Measurements from ENCODE around the gene FPGS. TPM values are rescaled to one million over a fixed set of nuclear protein-coding genes. Genes with fewer than 3 reads are reported as not detected.
A peak's percentile ranks its signal among the peaks of the same experiment; 100 is the strongest.

The FPGS gene
- total RNA-seq, 2 donors from 2014 or later = 31.6 to 55.1 TPM

GRCh38 chr9:127771570-127772189 is 31.0 kb upstream of the FPGS start:
- Histone ChIP-seq H3K27ac (no peak overlapping the region), H3K9ac (ENCODE audit: low read depth in 2 of 2, low read length in 2 of 2) (no peak overlapping the region)
- intact Hi-C loops (cut with DNase I) = no loop called here

GRCh38 chr9:127772603-127773002 is 30.1 kb upstream of the FPGS start:
- peaks cover 7% of the 10 kb centered on the region for H3K4me1 ChIP-seq
- no peak for TF ChIP-seq CTCF (IDR thresholded peaks at IDR 0.05)

More at GRCh38 chr9:127771570-127772189, 31.0 kb upstream of the FPGS start:
- Histone ChIP-seq H3K4me1 (peaks cover 7% of the 10 kb centered on the region), H3K9me3 (no peaks in the 10 kb centered on the region), H3K27me3 (no peaks in the 10 kb centered on the region), H3K4me3 (peak overlapping the region; percentile 48), H3K36me3 (no peaks in the 10 kb centered on the region)
- no peak for TF ChIP-seq CTCF (IDR thresholded peaks at IDR 0.05)
- no peak for DNase-seq

GRCh38 chr9:127773272-127773671 is 29.4 kb upstream of the FPGS start:
- Histone ChIP-seq H3K4me3 (no peak overlapping the region), H3K27me3 (no peaks in the 10 kb centered on the region), H3K4me1 (peaks cover 7% of the 10 kb centered on the region), H3K36me3 (no peaks in the 10 kb centered on the region), H3K9ac (ENCODE audit: low read depth in 2 of 2, low read length in 2 of 2) (no peak overlapping the region), H3K9me3 (no peaks in the 10 kb centered on the region), H3K27ac (no peak overlapping the region)
- TF ChIP-seq CTCF (IDR thresholded peaks at IDR 0.05) = no peak
- DNase-seq = no peak
- intact Hi-C loops (cut with DNase I) = no loop called here

More at GRCh38 chr9:127772603-127773002, 30.1 kb upstream of the FPGS start:
- H3K27ac ChIP-seq = no peak overlapping the region
- intact Hi-C loops (cut with DNase I) = no loop called here
- H3K9ac ChIP-seq (ENCODE audit: low read depth in 2 of 2, low read length in 2 of 2) = no peak overlapping the region
- no peaks in the 10 kb centered on the region for H3K9me3 ChIP-seq
- H3K27me3 ChIP-seq = no peaks in the 10 kb centered on the region
- H3K36me3 ChIP-seq = no peaks in the 10 kb centered on the region
- DNase-seq = no peak
- no peak overlapping the region for H3K4me3 ChIP-seq

- Histone ChIP-seq H3K36me3 (no peaks in the 10 kb centered on the region), H3K27ac (no peak overlapping the region), H3K4me3 (no peak overlapping the region), H3K9ac (ENCODE audit: low read depth in 2 of 2, low read length in 2 of 2) (no peak overlapping the region), H3K27me3 (no peaks in the 10 kb centered on the region), H3K4me1 (peaks cover 7% of the 10 kb centered on the region), H3K9me3 (no peaks in the 10 kb centered on the region)
- DNase-seq = no peak
- intact Hi-C loops (cut with DNase I) = no loop called here
- TF ChIP-seq CTCF (IDR thresholded peaks at IDR 0.05) = no peak
Observed at GRCh38 chr9:127773981-127774380, 28.7 kb upstream of the FPGS start.

GRCh38 chr9:127776195-127776923 is 26.3 kb upstream of the FPGS start:
- Histone ChIP-seq H3K9ac (ENCODE audit: low read depth in 2 of 2, low read length in 2 of 2) (peak overlapping the region in 1 of 2 donors; percentile 69), H3K4me3 (peak overlapping the region; percentile 19), H3K4me1 (no peaks in the 10 kb centered on the region), H3K9me3 (no peaks in the 10 kb centered on the region), H3K27me3 (no peaks in the 10 kb centered on the region), H3K27ac (peak overlapping the region; percentile 5), H3K36me3 (no peaks in the 10 kb centered on the region)
- no peak for TF ChIP-seq CTCF (IDR thresholded peaks at IDR 0.05)
- DNase-seq = peak; percentile 52
- intact Hi-C loops (cut with DNase I) = no loop called here
